Midbrain (tissue), 1 donor: ENCODE measurements around the gene MRPL3.

Source experiments
- DNase-seq: peaks from one replicate; lab custom pipeline; 2025; lab: John Stamatoyannopoulos, UW

The MRPL3 gene

DNA sequence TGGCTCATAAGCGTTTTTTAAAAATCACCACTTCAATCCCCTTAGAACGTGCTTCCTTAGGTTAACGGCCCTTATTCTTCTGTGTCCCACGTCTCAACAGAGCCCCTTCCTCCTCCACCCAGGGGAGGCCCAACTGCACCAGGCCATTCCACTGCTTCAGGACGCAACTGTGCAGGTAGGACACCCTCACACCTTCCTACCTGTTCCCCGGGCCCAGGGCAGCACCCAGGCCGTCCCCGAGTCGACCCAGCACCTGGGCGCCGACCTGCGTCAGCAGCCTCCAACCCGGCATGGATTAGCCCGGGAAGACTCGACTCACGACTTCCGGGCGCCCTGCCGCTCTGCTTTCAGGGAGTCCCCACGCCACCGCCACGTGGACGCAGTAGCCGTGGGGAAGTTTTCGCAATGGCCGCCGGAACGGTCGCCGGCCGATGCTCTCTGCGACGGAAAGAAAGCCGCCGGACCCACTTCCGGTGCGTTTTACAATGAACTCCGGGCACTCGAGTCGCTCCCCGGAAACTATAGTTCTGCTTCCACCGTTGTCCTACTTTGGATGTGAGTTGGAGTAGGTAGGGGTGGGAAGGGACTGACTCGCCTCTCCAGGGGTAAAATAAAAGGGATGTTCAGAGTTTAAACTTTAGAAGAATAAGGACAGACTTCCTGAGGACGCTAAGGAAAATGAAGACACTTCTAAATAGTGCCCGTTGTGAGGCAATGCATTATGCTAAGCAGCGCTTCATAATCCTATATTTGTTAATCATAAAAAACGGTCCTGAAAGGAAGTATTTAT is at the start of gene MRPL3:
MRPL3 (minus strand) TSS at position 442 of the 790 bp plus-strand sequence; CDS start at position 292, 150 bp downstream.
- peak; percentile 91 for DNase-seq

DNA sequence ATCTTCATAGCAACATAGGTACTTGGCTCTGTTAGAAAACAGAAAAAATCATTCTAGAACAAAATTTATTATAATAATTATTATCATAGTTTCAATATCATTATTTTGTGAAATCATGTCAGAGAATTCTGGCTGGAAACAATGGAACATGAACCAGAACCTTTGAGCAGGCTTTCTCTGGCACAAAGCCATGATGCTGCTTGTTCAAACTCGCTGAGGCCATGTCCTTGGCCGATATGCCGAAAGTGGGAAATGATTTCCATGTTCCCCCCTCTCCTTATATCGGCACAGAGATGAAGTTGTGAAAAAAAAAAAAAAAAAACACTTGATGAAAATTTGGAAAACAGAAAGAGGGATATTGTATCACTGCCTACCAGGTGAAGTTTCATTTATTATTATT is 49.0 kb upstream of the MRPL3 start:
- no peak for DNase-seq

DNA sequence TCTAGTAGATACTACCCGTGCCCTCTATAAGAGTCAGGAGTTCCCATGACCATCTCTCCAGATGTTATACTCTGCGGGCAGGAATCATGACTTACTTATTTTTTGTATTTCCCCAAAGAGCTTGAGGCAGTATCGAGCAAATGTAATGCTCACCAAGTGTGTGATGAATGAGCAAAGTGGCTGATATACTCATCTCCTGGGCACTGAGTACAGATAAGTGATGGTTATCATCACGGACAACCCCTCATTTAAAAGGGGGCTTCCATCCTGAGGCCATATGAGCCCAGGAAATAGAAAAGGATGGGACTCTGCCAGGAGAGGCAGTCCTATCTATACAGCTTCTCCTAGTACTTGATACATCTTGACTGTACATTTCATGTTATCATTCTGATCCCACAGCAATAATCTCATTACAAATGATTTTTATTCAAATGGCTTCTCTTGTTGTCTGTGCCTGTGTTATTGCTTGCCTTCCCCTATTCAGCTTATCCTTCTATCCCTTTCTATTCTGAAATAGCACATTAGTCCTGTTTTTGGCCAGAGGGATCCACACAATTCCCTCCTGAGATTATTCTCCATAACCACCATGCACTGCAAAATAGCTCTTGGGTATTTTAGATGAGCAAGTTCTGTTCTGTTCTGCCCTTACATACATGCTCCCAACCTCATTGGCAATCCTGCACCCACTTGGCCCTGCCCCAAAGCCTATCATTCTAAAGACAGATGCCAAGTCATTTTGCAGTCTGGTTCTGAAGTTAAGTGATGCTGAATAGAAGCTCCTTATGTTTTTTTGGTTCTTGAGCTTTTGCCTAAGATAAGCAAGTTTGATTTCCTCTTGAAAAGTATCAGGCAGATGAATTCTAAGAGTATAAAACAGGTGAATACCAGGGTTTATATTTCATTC is 48.0 kb upstream of the MRPL3 start:
- DNase-seq: no peak

DNA sequence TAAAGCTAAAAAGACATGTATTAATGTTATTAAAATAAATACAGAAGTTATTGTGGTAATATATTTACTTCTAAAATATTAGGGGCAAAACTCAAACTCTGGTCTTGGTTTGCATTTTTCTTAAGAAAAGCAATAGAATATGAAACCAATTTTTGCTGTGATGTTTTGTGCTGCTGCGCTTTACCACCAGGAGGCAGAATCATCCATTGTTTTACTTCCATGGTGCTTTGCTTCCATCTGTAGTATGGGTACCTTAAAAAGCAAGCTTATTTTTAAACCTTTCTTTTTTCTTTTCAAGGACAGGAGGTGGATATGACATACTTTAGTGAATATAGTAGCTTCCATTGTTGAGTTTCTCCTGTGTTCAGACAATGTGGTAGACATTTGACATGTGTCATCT is 46.6 kb upstream of the MRPL3 start:
- no peak for DNase-seq

DNA sequence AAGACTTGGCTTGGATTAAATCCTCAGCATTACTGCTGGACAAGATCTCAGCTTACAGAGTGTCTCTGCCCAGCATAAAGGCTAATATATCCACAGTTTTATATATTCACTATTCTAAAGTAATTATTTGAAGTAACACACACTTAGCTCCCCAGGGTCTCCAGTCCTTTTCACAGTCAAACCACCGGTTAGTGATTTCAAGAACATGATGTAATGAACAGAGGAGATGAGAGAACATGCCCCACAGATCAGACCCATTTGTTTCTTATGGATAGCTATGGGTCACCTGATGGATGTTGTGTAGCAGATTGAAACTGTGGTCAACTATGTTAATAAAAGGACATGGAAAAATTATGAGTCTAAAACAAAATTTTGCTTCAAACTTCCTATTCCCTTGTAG is 44.8 kb upstream of the MRPL3 start:
- no peak for DNase-seq

GRCh38 chr3:131546441-131546840 is 43.7 kb upstream of the MRPL3 start:
- no peak for DNase-seq

- no peak for DNase-seq
These were observed 41.8 kb upstream of the MRPL3 start for GRCh38 chr3:131544557-131544956.

DNA sequence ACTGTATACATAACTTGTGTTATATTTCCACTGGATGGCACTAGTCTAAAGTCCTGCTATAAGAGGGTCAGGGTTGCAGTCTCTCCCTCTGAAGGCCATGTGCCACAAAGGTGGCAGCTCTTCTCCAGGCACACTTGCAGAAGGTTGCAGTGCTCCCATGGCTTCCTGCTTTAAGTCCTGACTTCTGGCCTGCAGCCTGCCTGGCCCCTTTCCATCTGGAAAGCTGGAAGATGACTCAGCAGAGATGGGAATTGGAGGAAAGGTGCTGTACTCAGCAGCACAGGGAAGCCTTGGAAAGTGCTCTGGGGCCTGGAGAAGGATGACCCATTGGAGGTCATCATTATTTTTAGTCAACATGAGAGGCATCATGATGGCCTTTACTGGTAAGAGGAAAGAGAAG is 40.9 kb upstream of the MRPL3 start:
- peak; percentile 17 for DNase-seq

DNA sequence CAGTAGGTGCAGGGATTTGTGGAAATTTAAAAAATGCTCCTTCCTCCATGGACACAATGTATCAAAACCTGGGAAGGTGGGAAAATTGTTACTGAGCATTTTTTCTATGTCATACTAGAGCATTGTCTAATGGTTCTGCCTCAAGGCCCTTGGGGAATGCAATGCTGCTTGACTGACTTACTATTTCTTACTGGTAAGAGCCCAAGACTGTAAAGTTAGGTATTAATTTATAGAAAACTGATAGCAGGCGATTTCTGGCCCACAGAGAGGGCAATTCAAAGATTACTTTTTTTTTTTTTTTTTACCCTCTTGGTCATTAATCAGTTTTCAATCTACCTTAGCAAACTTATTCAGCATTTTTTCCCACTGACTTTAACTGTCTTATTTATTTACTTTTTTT is 38.5 kb upstream of the MRPL3 start:
- no peak for DNase-seq

GRCh38 chr3:131540821-131541220 is 38.0 kb upstream of the MRPL3 start:
- DNase-seq: no peak

- DNase-seq: no peak
These were observed 37.4 kb upstream of the MRPL3 start for GRCh38 chr3:131540143-131540542.

DNA sequence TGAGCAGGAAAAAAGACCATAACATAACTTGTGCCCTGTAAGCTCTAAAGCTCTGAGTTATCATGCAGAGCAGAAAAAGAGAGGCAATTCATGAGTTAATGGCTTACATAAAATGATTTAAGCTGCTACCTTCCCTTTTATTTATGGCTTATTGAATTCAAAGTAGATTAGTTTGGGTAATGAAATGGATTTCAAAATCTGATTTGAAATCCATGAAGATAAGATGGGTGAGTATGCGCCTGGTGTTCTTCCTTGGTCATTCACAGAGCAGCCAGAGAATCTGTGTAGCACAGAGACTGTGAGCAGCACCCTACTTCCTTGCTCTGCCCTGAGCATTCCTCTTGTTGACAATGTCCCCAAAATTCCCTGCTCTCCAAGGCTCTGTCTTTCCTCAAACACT is 36.2 kb upstream of the MRPL3 start:
- no peak for DNase-seq

DNA sequence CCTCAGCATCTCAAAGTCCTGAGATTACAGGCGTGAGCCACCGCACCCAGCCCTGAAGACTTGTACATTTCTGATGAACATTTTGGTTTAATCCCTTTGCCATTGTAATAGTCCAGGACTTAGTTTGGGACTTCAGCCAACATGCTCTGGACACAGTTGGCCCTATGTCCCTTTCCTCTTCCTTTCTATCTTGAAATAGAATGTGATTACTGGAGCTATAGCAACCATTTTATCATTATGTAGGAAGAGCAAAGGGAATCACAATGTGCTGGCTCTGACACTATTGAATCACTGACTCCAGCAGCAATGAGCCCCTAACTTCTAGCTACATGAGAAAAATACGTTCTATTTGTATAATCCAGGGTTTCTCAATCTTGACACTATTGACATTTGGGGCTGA is 34.8 kb upstream of the MRPL3 start:
- no peak for DNase-seq

DNA sequence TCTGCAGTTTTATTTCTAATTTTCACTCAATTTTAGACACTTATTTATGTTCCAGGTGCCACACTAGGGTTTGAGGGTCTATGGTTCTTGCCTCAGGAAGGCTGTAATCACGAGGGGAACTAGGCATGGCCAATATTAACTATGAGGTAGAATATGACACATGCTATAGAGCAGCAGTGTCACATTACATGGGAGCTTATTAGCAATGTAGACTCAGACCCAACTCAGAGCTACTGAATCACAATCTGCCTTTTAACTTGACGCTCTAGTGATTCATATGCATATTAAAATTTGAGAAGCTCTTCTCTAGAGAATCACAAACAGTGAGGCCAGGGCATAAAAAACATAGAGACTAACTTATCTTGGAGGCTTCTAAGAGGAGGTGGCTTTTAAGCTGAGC is 32.8 kb upstream of the MRPL3 start:
- DNase-seq: no peak

GRCh38 chr3:131535131-131535530 is 32.4 kb upstream of the MRPL3 start:
- DNase-seq: no peak

GRCh38 chr3:131532645-131533044 is 29.9 kb upstream of the MRPL3 start:
- DNase-seq: no peak

DNA sequence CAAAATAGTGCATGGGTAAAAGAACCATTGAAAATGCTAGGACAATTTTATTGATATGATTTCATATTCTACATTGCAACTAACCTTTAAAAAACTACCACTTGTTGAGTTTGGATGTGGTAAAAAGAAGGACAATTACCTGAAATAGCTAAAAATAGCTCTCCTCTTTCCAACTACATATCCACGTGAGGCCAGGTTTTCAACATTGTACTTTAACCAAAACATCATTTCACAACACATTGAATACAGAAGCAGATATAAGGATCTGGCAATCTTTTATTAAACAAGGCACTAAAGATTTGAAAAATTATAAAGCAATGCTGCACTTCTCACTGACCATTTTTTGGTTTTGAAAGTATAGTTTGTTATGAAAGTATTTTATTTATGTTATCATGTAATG is 28.1 kb upstream of the MRPL3 start:
- DNase-seq: no peak

- no peak for DNase-seq
These were observed 27.6 kb upstream of the MRPL3 start for GRCh38 chr3:131530388-131530787.

GRCh38 chr3:131526801-131527347 is 24.1 kb upstream of the MRPL3 start:
- peak; percentile 15 for DNase-seq

DNA sequence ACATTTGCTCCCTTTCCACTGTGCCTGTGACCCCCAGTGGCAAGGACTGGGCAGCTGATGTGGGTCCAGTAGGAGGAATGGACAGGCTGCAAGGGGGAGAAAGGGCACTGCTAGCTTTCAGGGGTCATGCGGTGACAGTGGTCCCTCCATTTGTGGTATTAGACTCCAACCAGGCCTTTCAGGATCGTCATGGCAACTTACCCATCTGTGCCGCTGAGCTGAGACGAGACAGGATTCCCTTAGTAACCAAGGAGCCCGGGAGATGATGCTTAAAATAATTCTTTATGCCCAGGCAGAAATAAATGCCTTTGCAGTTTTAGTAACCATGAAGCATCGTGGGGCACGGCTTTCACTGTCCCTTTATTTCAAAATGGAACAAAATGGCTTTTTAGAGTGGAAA is 15.9 kb upstream of the MRPL3 start:
- peak; percentile 4 for DNase-seq

- no peak for DNase-seq
These were observed 2.6 kb upstream of the MRPL3 start for GRCh38 chr3:131505421-131505820.

DNA sequence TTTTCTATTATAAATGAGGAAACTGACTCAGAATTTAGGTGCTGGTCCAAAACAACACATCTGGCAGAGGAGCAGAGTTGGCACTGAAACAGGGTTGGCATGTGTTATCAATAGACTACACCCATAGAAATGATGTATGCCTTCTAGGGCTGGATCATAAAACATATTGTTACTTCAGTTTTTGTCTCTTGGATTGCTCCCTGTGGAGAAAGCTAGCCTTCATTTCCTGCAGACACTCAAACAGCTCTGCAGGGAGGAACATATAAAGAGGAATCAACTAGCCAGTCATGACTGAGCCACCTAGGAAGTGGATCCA is 507 bp upstream of the MRPL3 start:
- DNase-seq: no peak

DNA sequence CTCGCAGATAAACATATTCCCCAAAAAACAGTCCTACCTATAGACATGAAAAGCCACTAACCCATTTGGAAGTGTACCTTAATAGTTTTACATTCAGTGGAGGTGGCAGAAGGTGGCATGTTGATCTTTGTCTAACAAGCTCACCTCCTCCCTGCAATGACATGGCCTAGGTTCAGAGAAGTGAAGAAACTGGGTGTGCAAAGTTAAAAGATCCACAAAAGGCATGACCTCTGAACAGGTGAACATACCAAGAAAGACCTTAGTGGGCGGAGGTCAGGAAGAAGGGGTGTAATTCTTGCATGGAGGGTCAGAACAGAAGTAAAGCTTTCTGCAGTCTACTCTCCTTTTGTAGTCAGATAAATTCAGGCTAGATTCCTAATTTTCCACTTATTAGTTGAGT is 822 bp downstream of the MRPL3 start:
- no peak for DNase-seq
